ENCODE data around the gene MYO1G. TPM values are rescaled to one million over a fixed set of nuclear protein-coding genes. Genes with fewer than 3 reads are reported as not detected.

The MYO1G gene
- total and polyA plus RNA-seq, 9 of the 15 experiments (the other 6 are each of a cell fraction or from before 2014, with no cell fraction given) = 0.03 to 0.62 (median 0.13) TPM; not detected in 1

GRCh38 chr7:45000093-45001032, 21.5 kb upstream of the MYO1G start, which contains the start of gene CCM2 (continued):
- TF ChIP-seq UBTF (IDR thresholded peaks at IDR 0.05; ENCODE audit: borderline replicate concordance in 1 of 2, low read depth in 2 of 2, low read length in 2 of 2) (0 out of 4 replicates have a peak, but pooled peaks of 1 of the 2 experiments have one; percentile 67), BCOR (IDR thresholded peaks at IDR 0.05) (no peak)

GRCh38 chr7:44999245-45000092, 20.7 kb upstream of the MYO1G start:
- no peaks in the 10 kb centered on the region for H3K27me3 ChIP-seq (ENCODE audit: control insufficient read depth in 2 of 2, insufficient read depth in 2 of 2, low read length in 2 of 2)
- peak overlapping the region; percentile 69 for H3K4me3 ChIP-seq
- H3K27ac ChIP-seq (ENCODE audit: extremely low read depth, low read depth, low read length) = peak overlapping the region; percentile 97
- no peaks in the 10 kb centered on the region for H3K9me3 ChIP-seq (replicated peaks; ENCODE audit: control insufficient read depth, insufficient read depth, low read depth, low read length)
- peaks cover 19% of the 10 kb centered on the region; the same call in 2 of the 3 replicates for H3K36me3 ChIP-seq (ENCODE audit: control insufficient read depth, insufficient read depth, low read length)
- peak overlapping the region; percentile 97 for H3K4me2 ChIP-seq (ENCODE audit: insufficient read depth, low read length)
- DNase-seq (ENCODE audit: extremely low read depth in 1 of 4, low spot score in 3 of 4) (peak; percentile 88 to 99 (median 92)), FAIRE-seq (peak; percentile 88), ATAC-seq (peak; percentile 91)
- TSS peak; percentile 89 for BruUV-seq (replicated peaks)
- in situ Hi-C loops (cut with MboI) = no loop called here
- CTCF ChIA-PET (ENCODE audit: low intra/inter-chr PET ratio) = interaction anchor here (0.6 kb wide), 1 partner anchor 116 kb away, joined by 3 read pairs; no protein-coding TSS in a partner anchor
- peaks cover 22 to 39% of the 10 kb centered on the region in 2 experiments for H3K4me1 ChIP-seq (replicated peaks in 1 of 2; ENCODE audit: control insufficient read depth in 2 of 2, insufficient read depth in 2 of 2, low read length in 2 of 2)
- no peaks in the 10 kb centered on the region for H3K9me1 ChIP-seq (ENCODE audit: control insufficient read depth, insufficient read depth, low read length)
- POLR2A ChIA-PET = interaction anchor here (1.3 to 4.4 kb wide), 5 partner anchors 9 to 112 kb away, joined by 3 to 14 read pairs (median 11); partner anchors contain the start of gene TBRG4
- peak overlapping the region; percentile 88 to 97 for H3K9ac ChIP-seq (ENCODE audit: insufficient read depth in 1 of 2, low read depth in 2 of 2, low read length in 2 of 2)
- 1% methylated on average over 43 of the region's 66 CpGs for WGBS (ENCODE audit: insufficient coverage, low coverage, missing lambda C conversion rate)
- peaks cover 7% of the 10 kb centered on the region for H4K20me1 ChIP-seq (replicated peaks; ENCODE audit: control insufficient read depth, insufficient read depth, low read length)
- intact Hi-C loops (cut with micrococcal nuclease) = loop anchor here (1.0 to 2.0 kb wide), 2 partner anchors 13 to 19 kb away; no protein-coding TSS in a partner anchor
- H3K79me2 ChIP-seq (ENCODE audit: control insufficient read depth, insufficient read depth, low read length) = peaks cover 55% of the 10 kb centered on the region
- peak overlapping the region; percentile 90 for H2AFZ ChIP-seq (ENCODE audit: low read depth, low read length)
- TF ChIP-seq ZNF407 (IDR thresholded peaks at IDR 0.05; ENCODE audit: low read depth) (no peak), HIVEP1 (CRISPR knock-in tag; IDR thresholded peaks at IDR 0.05) (no peak), SAFB2 (IDR thresholded peaks at IDR 0.05; ENCODE audit: borderline replicate concordance, low read depth, low read length, severe bottlenecking) (no peak)
